ENCODE measurements around the gene GEMIN8.

Gene GEMIN8

GRCh38 chrX:14029425-14030173 lies at the start of gene GEMIN8:
Gene GEMIN8 (minus strand): TSS chrX:14029892. CDS start chrX:14021478, 8,414 bp downstream.
- peak; percentile 77 to 90 (median 82) for DNase-seq

GRCh38 chrX:14076639-14077038 lies 46.9 kb upstream of the GEMIN8 start:
- no peak for DNase-seq

- no peak for DNase-seq
Observed at GRCh38 chrX:14073556-14073955, 43.9 kb upstream of the GEMIN8 start.

- no peak for DNase-seq
Observed at GRCh38 chrX:14073071-14073470, 43.4 kb upstream of the GEMIN8 start.

GRCh38 chrX:14065800-14066199 lies 36.1 kb upstream of the GEMIN8 start:
- DNase-seq = no peak

GRCh38 chrX:14064626-14065432 lies 35.1 kb upstream of the GEMIN8 start:
- DNase-seq = no peak

GRCh38 chrX:14062524-14062923 lies 32.8 kb upstream of the GEMIN8 start:
- no peak for DNase-seq

GRCh38 chrX:14056206-14056605 lies 26.5 kb upstream of the GEMIN8 start:
- DNase-seq = no peak

GRCh38 chrX:14051416-14051815 lies 21.7 kb upstream of the GEMIN8 start:
- DNase-seq = no peak

- no peak for DNase-seq
Observed at GRCh38 chrX:14050709-14051108, 21.0 kb upstream of the GEMIN8 start.

GRCh38 chrX:14043209-14043608 lies 13.5 kb upstream of the GEMIN8 start:
- DNase-seq = no peak

- DNase-seq = peak; percentile 6 to 70 (median 31)
Observed at GRCh38 chrX:14039344-14039743, 9.7 kb upstream of the GEMIN8 start.

GRCh38 chrX:14038375-14039085 lies 8.8 kb upstream of the GEMIN8 start:
- DNase-seq = no peak

- peak in 5 of 6 experiments; percentile 28 to 79 (median 39) for DNase-seq
Observed at GRCh38 chrX:14032406-14032805, 2.7 kb upstream of the GEMIN8 start.

- DNase-seq = no peak
Observed at GRCh38 chrX:14030174-14030530, 460 bp upstream of the GEMIN8 start.

GRCh38 chrX:14029039-14029424 lies 660 bp downstream of the GEMIN8 start:
- no peak for DNase-seq

- no peak for DNase-seq
Observed at GRCh38 chrX:14028473-14028872, 1.2 kb downstream of the GEMIN8 start.

- DNase-seq = no peak
Observed at GRCh38 chrX:14027511-14028019, 2.1 kb downstream of the GEMIN8 start.

- peak in 4 of 6 experiments; percentile 6 to 36 (median 16) for DNase-seq
Observed at GRCh38 chrX:14027036-14027435, 2.7 kb downstream of the GEMIN8 start.

- DNase-seq = no peak
Observed at GRCh38 chrX:14026121-14026520, 3.6 kb downstream of the GEMIN8 start.

GRCh38 chrX:14022019-14022418 lies 7.7 kb downstream of the GEMIN8 start:
- DNase-seq = no peak

- no peak for DNase-seq
Observed at GRCh38 chrX:14017399-14017798, 12.3 kb downstream of the GEMIN8 start.

- no peak for DNase-seq
Observed at GRCh38 chrX:14015941-14016340, 13.8 kb downstream of the GEMIN8 start.

All from stimulated activated naive CD4-positive, alpha-beta T cell (primary cell).